ENCODE measurements around the gene RNF114.

The RNF114 gene

GRCh38 chr20:50001784-50002311 lies 65.7 kb downstream of the RNF114 start:
- no peak overlapping the region for H3K4me3 ChIP-seq (ENCODE audit: low read depth, low read length)
- TF ChIP-seq CTCF (IDR thresholded peaks at IDR 0.05; ENCODE audit: control insufficient read depth, extremely low read depth, insufficient read depth), result no peak
- DNase-seq (ENCODE audit: low read depth), result no peak

- TF ChIP-seq CTCF (IDR thresholded peaks at IDR 0.05; ENCODE audit: control insufficient read depth, extremely low read depth, insufficient read depth), result no peak
- DNase-seq (ENCODE audit: low read depth), result no peak
- H3K4me3 ChIP-seq (ENCODE audit: low read depth, low read length), result no peak overlapping the region
Measured at GRCh38 chr20:50003253-50003656, 67.1 kb downstream of the RNF114 start.
